GM12801 (cell line): ENCODE measurements around the gene TRIP13.

Experiments used
- TF ChIP-seq, protein P1 (sequence below): IDR thresholded peaks from one replicate; pipeline ENCODE4 v1.5.1; 2011; ENCODE audit warnings: control low read depth; ENCODE audit not compliant: insufficient read length; ENCODE audit errors: extremely low read depth

TRIP13 gene

DNA sequence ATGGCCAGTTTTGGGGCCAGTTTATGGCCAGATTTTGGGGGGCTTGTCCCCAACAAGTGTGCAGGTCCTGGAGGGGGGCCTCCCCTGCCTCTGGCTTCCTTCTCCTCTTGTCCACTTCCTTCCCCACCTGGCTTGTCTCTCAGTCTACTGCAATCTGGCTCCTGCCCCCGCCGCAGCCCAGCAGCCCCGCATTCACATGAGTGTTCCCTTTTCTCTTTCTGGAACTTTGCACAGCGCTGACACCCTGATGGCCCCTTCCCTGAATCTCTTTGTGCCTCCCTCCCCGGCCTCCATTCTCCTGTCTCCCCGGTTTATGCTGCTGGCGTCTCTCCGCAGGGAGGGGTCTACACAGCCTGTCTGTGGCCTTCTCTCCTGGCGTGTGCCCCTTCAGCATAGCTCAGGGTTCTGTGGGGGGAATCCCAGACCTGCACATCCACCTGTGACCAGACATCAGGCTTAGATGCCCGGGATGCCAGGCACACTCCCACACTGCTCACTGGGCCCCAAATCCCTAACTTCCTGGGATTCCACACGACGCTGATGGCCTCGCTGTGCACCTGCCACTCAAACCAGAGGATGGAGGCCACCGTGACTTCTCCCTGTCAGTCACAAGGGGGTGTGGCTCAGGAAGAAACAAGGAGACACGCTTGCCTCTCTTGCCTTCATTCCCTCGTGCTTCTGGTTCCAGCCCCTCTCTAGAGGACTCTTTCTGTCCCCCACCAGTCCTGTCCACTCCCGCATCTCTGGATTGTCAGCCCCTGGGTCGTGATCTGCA is 17.5 kb downstream of the TRIP13 start:
- TF ChIP-seq, protein P1, sequence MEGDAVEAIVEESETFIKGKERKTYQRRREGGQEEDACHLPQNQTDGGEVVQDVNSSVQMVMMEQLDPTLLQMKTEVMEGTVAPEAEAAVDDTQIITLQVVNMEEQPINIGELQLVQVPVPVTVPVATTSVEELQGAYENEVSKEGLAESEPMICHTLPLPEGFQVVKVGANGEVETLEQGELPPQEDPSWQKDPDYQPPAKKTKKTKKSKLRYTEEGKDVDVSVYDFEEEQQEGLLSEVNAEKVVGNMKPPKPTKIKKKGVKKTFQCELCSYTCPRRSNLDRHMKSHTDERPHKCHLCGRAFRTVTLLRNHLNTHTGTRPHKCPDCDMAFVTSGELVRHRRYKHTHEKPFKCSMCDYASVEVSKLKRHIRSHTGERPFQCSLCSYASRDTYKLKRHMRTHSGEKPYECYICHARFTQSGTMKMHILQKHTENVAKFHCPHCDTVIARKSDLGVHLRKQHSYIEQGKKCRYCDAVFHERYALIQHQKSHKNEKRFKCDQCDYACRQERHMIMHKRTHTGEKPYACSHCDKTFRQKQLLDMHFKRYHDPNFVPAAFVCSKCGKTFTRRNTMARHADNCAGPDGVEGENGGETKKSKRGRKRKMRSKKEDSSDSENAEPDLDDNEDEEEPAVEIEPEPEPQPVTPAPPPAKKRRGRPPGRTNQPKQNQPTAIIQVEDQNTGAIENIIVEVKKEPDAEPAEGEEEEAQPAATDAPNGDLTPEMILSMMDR = no peak

DNA sequence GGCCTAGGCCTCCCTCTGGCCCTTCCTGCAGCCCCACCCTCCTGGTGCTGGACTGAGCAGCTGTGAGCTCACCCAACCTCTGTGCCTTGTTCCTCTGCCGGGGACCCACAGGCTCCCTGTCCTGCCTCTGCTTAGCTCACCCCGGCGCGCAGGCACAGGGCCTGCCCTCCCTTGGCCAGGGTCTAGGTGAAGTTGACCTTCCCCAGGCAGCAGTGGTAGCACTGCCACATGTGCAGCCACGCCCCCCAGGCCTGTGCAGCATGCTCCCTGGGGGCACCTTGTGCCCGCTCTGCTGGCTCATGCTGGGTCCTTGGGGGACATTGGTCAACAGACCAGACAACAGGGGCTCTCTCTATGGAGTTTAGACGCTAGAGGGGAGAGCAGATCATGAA is 18.1 kb downstream of the TRIP13 start:
- TF ChIP-seq, protein P1 = no peak

GRCh38 chr5:911601-912000 is 18.9 kb downstream of the TRIP13 start:
- TF ChIP-seq, protein P1 = no peak

- TF ChIP-seq, protein P1 = no peak
Observed at GRCh38 chr5:912280-913091, 19.8 kb downstream of the TRIP13 start.

DNA sequence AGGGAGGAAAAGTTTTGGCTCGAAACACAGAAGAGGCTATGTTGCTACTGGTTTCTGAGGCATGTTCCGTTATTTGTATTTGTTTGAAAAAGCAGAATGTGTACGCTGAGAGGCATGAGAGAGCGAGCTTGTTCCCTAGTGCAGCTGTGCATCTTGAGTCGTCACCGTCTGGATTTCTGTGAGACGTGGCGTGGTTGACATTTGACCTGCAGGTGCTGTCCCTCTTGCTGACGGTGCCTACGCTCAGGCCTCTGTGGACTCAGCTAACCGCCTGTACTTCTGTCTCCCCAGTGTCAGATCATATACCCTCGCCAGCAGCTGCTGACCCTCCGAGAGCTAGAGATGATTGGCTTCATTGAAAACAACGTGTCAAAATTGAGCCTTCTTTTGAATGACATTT is 21.5 kb downstream of the TRIP13 start:
- TF ChIP-seq, protein P1 = no peak

- TF ChIP-seq, protein P1 = no peak
Observed at GRCh38 chr5:914612-915011, 21.9 kb downstream of the TRIP13 start.

DNA sequence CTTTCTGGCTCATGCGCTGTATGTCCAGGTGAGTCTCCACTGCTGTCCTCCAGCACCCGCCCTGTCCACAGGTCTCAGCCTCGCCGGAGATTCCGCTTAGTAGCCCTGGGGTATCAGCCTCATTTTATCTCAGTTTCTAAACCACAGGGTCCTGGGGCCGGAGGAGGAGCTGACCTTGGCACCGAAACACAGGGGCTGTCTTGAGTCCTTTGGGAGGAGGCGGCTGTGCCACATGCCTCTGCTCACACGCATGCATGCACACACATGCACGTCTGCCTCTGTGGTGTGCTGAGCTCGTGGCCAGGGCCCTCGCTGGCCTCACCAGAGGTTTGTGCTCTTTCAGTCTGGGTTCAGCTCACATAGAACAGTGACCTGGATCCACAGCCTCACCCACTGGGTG is 23.3 kb downstream of the TRIP13 start:
- TF ChIP-seq, protein P1 = no peak
